GM12801 (cell line): ENCODE data around the gene DSTN.

ENCODE experiments used
- TF ChIP-seq, protein P1 (sequence below): IDR thresholded peaks from one replicate; pipeline ENCODE4 v1.5.1; 2011; ENCODE audit warnings: control low read depth; ENCODE audit not compliant: insufficient read length; ENCODE audit errors: extremely low read depth

The DSTN gene

DNA sequence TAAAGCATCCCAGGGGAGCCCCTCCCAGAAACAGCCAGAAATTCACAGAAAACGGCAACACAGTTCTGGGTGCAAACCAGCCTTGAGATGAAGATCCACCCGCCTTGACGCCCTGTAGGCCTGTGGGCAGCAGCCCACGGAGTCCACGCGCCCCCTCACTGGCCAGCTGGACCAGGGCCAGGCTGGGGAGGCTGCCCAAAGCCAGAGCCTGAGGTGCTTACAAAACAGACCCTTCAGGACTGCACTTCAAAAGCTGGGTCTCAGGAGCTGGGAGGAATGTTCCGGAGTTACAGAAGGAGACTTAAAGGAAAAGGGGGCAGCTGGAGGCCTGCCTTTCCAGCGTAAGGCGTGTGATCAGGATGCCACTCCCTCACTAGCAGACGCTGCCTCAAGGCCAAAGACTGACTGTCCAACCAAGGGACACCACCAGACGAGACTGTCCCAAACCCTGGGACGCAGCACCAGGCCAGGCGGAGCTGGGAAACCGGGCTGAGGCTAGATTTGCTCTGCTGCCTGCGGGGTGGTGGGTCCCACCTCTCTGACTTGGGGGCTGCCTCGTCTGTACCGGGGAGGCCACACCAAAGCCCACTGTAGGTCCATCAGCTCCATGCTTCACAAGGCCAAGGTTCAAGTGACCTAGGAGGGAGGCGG, 64.1 kb downstream of the DSTN start:
- TF ChIP-seq, protein P1, sequence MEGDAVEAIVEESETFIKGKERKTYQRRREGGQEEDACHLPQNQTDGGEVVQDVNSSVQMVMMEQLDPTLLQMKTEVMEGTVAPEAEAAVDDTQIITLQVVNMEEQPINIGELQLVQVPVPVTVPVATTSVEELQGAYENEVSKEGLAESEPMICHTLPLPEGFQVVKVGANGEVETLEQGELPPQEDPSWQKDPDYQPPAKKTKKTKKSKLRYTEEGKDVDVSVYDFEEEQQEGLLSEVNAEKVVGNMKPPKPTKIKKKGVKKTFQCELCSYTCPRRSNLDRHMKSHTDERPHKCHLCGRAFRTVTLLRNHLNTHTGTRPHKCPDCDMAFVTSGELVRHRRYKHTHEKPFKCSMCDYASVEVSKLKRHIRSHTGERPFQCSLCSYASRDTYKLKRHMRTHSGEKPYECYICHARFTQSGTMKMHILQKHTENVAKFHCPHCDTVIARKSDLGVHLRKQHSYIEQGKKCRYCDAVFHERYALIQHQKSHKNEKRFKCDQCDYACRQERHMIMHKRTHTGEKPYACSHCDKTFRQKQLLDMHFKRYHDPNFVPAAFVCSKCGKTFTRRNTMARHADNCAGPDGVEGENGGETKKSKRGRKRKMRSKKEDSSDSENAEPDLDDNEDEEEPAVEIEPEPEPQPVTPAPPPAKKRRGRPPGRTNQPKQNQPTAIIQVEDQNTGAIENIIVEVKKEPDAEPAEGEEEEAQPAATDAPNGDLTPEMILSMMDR: no peak

DNA sequence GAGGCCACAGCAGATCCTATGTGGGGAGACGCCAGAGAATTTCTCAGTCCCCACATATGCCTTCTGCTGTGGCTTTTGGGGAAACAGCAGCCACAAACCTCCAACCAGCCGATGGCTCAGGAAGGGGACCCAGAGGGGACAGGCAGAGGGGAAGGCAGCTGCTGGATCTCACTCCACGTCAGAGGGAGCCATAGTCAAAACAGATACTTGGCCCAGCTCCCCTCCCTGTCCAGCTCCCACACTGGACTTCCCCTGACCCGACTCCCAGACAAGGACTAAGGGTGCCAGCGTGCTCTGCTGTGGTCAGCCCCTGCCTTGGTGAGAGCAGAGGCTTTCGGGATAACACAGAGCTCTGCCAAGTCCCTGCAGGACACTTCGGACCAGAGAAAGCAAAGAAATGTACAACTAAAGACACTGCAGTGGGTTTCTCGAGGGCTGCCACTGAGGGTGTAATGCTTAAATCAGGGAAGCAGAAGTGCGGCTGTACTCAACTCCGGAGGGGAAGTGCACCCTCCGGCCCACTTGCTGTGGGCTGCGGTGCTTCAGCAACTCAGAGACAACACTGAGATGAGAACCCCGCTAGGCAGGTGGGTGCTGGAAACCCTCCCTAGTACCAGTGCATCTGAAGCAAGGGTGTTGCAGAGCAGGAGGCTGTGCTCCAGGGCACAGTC, 64.9 kb downstream of the DSTN start:
- TF ChIP-seq, protein P1: no peak

DNA sequence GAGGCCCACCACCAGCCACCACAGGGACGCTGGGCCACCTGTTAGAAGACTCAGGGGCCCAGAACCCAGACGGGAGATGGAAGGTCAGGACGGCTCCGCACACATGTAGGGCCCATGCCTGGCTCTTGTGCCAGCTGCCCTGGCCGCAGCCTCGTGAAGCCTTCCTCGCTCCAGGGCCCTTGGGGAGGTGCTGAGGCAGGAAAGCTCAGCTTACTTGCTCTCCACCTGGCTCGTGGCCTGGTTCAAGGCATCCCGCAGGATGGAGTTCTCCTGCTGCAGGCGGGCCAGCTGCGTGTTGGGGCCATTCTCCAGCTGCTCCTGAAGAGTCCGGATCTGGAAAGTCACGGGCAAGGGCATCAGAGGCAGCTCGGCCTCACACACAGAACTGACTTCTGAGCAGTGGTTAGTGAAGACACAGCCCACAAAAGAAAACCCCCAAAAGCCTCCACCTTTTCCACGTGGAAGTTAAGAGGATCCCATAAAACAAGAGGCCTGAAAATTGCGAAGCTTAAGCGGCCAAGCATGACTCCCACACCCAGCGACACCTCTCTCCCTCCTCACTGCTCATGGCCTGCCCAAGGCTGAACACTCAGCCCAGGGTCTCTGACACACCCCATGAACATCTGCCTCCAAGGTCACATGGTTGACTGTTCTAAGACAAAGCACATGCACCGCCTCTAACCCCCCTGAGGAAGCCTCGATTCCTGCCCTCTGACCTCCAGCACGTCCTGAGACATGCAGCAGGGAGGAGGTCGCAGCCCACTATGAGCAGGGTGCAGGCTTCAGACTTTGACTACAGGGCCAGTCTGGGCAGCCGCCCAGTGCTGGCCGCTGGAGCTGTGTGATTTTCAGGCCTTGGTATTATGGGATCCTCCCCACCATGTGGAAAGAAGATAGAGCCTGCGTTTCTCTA, 65.7 kb downstream of the DSTN start:
- TF ChIP-seq, protein P1: no peak

DNA sequence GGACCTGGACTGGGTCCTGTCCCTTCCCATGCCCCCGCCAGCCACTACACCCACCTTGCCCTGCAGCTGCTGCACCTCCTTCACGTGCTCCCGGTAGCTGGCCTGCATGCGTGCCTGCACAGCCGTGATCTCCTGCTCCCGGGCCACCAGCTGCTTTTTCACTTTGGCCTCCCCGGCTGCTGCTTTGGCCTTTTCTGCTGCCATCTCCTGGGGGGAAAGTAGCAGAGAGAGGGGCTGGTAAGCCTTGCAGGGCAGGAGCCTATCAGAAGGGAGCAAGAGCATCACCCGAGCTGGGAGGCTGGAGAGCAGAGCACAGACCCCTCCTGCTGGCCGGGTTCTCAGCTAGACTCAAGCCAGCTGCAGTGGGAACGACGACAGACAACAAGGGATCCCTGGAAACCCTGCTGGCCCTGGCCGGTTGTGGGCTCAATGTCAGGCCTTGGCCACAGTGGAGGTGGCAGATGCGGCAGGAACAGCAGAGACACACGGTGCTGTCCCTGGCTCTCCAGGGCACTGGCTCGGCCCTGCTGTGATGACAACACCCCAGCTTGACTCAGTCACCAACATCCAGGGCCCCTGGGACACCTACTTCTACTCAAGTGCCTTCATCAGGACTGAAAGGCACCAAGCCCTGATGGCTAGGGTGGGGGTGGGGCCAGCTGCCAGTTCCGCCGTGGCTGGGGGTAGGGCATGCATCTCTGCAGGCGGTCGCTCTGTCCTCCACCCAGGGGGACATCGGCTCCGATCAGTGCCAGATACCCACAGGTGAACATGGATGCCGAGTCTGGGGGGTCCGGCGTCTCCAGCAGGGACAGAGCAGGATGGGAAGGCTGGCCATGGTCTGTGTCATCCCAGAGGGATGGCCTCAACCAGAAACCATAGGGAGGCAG, 66.9 kb downstream of the DSTN start:
- TF ChIP-seq, protein P1: no peak

DNA sequence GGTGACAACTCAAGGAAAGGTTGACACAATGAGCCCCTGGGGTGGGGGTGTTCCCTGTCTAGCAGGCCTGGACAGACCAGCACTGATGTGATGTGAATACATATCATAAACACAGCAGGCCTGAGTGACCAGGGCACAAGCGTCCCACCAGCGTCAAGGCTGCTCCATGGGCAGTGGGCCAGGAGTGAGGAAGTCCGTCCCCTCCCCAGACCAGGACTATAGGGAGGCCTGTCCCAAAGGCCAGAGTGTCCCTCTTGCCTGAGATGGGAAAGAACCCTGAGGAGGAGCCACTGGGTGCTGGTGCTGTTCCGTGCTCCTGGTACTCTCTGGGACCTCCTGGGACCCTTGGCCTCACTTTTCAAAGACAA, 67.5 kb downstream of the DSTN start:
- TF ChIP-seq, protein P1: no peak

DNA sequence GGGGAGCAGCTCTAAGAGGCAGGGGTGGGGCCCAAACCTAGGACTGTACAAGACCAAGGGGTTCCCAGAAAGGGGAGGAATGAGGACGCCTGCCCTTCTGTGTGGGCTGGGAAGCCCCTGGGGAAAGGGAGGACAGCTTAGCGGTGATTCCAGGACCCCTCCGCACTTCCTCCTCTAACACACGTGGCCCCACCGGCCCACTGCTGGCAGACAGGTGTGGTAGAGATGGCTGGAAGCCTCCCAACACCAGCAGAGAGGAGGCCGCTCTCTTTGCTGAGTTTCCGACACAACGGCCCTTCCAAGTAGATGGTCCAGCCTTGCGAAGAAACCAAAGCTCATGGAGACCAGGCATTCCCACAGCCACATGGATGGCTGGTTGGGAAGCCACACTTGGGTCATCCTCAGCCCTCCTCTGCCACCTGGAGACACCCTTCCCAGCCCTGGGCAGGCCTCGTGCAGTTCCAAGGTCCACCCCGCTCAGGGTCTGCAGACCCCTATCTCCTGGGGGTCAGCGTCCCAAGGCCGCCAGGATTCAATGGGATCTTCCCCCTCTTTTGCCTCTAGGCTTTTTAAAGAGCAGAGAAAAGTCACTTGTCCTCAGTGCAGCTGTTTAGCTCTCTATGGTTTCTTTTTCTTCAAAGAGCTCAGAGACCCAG, 68.2 kb downstream of the DSTN start:
- TF ChIP-seq, protein P1: no peak
